Activated CD4-positive, alpha-beta T cell treated with anti-CD3 and anti-CD28 coated beads for 24 hours (primary cell): ENCODE results near the gene PHAF1.
"Not testable (repeated sequence)": the region's sequence is repeated elsewhere in the genome, so short reads cannot be mapped to it uniquely, and the experiment has no call there.

Experiments used
- DNase-seq, 2 donors: peaks; one replicate each; pipeline ENCODE4 v3.0.0-alpha.2; 2020; ENCODE audit warnings: low read depth in 2 of 2

Gene PHAF1

DNA sequence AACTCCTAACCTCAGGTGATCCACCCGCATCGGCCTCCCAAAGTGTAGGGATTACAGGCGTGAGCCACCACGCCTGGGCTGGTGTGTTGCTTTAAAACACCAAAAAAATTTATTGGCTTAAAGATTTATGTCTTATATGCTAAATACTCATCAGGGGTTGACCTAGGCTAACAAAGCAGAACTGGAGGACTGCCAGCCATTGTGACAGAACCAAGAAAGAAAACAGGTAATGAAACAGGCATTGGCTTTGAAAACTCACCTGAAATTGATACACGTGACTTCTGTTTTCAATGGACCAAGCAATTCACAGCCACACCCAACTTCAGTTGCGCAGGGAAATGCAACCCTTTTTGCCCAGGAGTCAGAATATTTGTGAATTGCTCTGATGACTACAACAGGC lies 4.9 kb upstream of the PHAF1 start:
- DNase-seq = no peak

DNA sequence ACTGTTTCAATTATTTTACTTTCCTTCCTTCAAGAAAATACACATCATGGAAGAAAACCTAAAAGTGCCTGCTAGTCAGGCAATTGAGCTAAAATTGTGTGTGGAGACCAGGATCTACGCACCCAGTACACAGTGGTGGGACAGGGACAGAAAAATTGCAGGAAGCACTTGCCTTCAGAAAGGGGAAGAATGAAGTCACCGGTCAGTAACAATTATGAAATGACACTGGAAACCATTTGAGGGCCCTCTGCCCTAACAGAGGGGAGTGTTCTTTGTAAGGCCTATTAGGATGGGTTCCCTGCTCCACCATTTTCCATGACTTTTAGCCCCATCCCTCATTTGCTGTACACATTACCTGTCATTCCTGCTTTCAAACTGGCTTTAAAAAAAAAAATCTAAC lies 4.5 kb upstream of the PHAF1 start:
- DNase-seq = no peak

GRCh38 chr16:67105881-67106280 lies 3.9 kb upstream of the PHAF1 start:
- DNase-seq = no peak

DNA sequence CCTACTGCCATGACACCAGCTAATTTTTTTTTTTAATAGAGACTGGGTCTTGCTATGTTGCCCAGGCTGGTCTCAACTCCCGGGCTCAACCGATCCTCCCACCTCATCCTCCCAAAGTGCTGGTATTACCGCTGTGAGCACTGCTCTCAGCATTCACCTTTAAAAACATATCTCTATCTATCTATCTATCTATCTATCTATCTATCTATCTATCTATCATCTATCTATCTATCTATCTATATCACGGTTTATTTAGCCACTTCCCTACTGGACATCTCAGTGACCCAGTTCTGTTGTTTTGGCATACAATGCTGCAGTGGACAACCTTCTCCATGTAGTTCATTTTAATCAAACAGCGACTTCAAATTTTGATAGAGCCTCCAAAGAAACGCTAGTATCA lies 1.3 kb upstream of the PHAF1 start:
- no peak for DNase-seq

DNA sequence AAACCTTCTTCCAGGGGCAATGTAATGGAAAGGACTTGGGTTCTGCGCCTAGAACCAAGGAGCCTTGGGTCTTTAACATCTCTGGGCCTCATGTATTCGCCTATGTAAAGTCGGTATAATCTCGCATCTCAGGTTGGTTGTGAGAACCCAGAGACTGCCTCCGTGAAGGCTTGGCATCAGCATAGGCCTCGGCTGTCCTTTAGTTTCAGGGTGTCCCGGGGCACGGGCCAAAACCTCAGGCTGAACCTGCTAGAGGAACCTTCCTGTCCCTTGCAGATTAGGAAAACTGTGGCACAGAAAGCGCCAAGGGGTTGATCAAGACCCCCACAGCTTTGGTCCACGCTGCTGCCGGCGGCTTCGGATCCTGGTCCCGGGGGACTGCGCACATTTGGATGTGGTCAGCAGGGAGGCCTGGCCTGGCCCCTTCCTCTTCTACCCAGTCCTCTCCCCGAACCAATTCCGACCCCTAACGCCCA lies 772 bp upstream of the PHAF1 start:
- no peak for DNase-seq

GRCh38 chr16:67111951-67112444 lies 2.3 kb downstream of the PHAF1 start:
- no peak for DNase-seq

DNA sequence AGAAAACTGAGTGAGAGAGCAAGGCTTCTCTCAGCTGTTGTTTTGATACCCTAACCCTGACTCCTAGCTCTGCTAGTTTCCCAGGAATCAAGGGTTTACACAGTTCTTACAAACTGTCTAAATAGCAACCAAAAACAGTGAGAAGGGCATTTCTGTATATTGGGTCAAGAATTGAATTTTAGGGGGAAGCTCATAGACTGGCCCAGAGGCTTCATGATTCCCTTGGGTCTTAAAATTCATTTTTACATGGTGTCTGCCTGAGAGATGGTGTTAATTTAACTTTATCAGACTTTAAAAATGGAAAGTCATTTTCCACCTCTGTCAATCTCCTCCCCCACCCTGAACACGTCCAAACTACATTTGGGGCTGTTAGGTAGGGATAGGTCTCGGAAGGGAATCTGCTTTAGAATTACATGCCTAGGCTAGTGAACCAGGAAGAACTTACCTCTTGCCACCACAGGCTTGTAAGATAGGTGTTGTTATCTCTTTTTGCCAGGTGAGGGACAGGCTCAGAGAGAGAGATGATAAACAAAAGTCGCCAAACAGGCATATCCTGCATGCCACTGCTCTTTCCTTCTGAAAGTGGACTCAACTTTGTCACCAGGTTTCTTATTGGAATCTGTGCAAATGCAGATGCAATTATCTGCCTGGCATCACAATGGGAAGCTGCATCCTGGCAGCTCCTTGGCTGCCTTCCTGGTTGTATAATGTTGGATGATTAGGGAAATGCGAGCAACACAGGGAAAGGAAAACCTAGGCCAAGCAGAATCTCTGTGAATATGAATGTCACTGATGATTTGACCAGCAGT lies 3.1 kb downstream of the PHAF1 start:
- DNase-seq = no peak

DNA sequence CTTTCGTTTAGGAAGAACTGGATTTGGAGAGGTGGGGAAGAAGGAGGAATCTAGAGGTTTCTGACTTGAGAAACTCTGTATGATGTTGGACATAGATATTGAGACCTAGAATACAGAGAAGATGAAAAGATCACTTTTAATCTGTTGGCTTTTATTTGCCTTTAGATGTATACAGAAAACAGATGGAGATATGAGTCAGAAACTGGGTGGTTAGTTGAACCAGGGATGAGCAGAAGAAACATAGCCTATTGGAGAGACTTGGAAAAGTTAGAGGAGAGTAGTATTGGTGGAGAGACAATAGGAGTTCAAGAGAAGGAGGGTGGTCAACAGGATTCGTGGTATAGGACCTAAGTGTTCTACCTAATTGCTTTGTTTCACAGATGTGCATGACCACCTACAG lies 5.1 kb downstream of the PHAF1 start:
- no peak for DNase-seq

DNA sequence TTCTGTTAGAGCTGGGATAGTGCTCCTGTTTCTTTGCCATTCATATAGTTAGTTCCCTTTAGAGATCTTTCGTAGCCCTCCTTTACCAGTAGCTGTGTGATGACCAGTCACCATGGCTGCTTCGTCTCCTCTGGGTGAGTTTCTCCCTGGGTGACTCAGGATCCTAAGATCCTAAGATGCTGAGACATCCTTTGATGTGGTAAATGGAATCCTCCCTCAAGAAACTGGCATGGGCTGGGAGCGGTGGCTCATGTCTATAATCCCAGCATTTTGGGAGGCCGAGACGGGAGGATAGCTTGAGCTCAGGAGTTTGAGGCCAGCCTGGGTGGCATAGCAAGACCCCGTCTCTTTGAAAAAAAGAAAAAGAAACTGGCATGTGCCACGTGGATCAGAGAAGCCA lies 5.9 kb downstream of the PHAF1 start:
- no peak for DNase-seq

DNA sequence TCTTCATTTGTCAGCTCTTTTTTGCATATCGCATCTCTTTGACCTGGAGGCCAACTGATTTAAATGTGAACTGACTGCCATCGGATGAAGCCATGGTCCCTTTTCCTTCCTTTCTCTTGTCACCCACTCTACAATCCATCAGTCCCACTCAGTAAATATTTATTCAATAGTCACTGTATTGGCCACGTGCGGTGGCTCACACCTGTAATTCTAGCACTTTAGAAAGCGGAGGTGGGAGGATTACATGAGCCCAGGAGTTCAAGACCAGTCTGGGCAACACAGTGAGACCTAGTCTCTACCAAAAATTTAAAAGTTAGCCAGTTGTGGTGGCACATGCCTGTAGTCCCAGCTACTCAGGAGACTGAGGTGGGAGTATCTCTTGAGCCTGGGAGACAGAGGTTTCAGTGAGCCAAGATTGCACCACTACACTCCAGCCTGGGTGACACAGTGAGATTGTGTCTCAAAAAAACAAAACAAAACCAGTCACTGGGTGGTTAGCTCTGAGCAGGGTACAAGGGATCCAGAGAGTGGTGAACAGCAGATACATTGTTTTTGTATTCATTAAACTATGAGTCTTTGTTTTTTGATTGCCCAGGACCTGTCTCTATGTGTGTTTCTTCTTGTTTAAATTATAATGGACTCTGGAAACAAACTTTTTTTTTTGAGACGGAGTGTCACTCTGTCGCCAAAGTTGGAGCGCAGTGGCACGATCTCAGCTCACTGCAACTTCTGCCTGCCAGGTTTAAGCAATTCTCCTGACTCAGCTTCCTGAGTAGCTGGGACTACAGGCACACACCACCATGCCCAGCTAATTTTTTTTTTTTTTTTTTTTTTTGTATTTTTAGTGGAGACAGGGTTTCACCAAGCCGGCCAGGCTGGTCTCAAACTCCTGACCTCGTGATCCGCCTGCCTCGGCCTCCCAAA lies 6.9 kb downstream of the PHAF1 start:
- DNase-seq = no peak

- no peak for DNase-seq
These were observed 8.0 kb downstream of the PHAF1 start for GRCh38 chr16:67117716-67118115.

DNA sequence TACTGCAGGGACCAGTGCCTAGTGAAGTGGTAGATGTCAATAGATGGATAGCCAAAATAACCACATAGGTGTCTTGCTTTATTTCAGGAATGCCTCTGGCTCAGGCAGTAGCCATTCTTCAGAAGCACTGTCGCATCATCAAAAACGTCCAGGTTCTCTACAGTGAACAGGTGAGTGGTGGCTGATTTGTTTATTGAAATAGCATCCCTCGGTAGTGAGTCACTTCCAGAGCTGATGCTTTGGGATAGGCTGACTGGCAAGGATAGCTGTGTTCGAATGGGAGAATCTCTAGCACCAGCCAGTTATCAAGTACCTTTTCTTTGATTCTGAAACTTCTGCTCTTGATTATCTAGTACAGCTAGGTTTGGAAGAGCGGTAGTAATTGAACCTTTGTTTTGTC lies 10.3 kb downstream of the PHAF1 start:
- DNase-seq = no peak

DNA sequence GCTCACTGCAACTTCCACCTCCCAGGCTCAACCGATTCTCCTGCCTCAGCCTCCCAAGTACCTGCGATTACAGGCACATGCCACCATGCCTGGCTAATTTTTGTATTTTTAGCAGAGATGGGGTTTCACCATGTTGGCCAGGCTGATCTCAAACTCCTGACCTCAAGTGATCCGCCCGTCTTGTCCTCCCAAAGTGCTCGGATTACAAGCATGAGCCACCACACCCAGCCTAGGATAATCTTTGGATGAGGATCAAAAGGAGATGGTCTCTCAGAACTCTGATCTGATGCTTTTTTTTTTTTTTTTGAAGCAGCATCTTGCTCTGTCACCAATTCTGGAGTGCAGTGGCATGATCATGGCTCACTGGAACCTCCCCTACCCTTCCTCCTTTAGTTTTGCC lies 13.1 kb downstream of the PHAF1 start:
- DNase-seq = not testable (repeated sequence)

DNA sequence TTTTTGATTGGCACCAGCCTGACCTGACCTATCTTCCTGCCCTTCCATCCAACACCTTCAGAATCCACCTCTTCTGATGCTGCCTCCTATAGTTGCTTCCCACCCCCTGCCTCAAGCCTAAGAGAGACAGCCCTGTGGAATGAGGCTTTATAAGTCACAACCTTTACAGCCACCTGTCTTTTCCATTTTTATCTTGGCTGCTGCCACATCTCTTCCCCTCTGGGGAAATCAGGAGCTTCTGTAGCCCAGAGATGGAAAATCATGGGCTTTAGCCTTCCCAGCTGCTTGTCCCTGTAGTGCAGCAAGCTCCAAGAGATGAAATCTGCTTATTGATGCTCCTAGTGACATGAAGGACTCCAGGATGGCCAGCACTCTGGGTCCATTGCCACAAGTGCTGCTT lies 18.7 kb downstream of the PHAF1 start:
- no peak for DNase-seq

DNA sequence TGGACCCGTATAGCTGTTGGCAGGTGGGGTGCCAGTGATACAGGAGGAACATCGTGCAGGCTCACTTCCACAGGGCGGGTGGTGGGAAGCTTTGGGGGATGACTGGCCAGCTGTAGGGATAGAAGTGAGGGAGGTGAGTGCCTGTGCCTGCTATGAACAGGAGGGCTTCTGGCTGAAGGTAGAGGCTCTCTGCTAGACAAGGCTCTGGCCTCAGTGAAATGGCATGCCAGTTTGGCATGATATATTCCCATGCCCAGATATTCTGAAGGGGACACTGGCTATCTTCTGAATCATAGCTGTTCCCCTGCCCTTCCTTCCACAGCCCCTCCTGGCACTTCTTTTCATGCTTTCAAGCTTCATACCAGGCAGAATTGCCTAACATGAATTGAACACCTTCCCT lies 19.1 kb downstream of the PHAF1 start:
- DNase-seq = no peak

DNA sequence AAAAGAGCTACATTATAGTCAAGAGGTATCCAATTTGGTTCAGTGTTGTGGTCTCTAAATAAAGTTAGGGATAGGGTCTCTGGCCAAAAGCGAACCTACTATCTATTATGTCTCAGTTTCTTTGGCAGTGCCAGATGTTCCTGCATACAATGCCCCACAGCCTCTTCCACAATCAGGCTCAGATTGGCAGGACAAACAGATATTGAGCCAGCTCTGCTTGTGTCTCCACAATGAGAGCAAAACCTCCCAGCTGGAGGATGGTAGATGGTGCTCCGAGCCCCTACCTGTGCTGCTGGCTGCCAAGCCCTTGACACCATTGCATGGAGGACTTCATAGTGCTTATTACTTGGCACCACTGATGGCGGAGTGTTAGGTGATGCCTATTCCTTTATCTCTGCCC lies 19.7 kb downstream of the PHAF1 start:
- no peak for DNase-seq

DNA sequence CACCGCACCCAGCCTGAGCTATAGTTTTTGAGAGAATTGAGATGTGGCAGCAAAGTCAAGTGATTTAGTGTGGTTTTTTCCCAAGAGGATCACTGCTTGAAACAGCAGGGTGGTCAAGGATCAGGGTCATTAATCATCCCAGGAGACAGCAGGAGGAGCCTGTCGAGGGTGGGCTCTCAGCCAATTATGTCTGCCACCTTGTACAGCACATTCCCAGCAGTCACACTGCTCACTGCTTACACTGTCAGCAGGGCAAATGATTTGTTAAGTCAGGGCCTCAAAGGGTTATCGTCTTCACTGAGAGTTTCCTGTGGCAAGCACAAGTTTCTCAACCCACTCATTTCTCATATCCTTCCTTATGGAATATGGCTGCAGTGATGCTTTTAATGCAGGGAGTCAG lies 27.9 kb downstream of the PHAF1 start:
- DNase-seq = no peak

DNA sequence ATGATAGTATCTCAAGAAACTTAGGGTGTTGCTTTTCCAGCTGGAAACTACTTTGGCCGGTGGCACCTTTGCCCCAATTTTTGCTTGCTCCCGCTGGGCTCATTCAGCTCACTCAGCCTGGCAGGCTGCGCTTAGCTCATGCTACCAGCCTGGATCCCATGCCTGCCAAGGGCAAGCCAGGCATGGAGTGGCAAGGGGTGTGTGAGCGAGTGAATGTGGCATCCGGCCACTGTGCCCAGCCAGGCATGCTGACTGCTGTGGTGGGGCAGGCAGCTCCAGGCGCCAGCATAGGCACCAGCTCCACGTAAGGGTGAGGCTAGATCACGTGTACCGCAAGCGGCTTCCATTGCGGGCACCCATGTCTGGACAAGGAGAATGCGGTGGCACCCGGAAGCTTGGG lies 31.6 kb downstream of the PHAF1 start:
- no peak for DNase-seq

- DNase-seq = no peak
These were observed 32.6 kb downstream of the PHAF1 start for GRCh38 chr16:67142342-67142741.

DNA sequence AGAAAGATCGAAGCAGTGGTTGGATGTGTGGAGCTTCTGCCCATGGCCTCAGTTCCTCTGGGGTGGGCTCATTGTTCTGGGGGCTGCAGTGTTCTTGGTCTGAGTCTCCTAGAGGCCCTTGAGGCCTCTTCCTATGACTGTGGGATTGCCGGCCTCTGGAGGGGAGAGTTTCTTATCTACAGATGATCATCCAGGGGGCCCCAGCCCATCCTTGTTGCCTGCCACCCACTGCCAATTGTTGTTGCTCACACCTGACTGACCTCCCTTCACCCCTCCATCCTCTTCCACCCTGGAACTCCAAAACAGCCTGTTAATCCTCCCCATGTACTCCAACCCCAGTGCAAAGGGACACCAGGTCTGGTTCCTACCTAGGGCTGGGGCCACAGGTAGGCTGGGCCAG lies 35.2 kb downstream of the PHAF1 start:
- DNase-seq = no peak

GRCh38 chr16:67145746-67146145 lies 36.0 kb downstream of the PHAF1 start:
- DNase-seq = no peak

DNA sequence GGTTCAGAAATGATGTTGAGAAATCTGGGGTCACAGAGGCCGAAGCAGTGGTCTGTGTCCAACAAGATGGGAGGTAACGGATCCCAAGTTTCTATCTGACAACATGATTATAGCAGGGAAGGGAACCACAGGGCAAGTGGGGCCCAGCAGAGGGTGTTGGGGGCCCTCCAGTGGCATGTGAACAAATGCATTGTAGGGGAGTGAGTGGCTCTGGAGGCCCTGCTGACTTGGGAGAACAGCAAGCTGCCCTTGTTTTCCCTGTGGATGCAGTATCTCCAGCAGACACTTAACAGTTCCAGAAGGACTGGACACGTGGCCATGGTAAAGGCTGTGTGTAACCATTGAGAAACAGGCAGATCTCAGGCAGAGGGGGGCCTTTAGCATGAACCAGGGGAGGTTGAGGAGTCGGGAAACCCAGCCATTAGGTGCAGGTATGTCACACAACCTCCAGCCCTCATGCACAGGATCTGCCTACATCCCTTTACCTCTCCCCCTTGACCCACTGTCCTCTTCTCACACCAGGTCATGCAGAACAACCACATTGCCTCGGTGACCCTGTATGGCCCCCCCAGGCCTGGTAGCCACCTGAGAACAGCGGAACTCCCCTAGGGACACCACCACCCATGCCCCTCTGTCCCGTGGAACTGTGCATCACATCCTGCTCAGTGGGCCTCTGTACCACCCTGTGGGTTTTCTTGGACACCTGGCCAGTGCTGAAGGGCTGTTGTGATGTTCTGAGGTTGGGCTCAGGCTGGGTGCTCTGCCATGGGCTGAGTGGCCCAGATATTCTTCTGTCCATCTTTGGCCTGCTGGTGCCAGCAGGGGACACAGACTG lies 37.0 kb downstream of the PHAF1 start:
- no peak for DNase-seq
